IMR-90 (cell line): ENCODE results near the gene ARHGEF10L. TPM values are rescaled to one million over a fixed set of nuclear protein-coding genes. Genes with fewer than 3 reads are reported as not detected.

Source experiments
- ATAC-seq: fragments of 200-7000 bp; cut with Tn5 transposase; 2 replicates; pipeline ENCODE4 v1.9.1; 2020; ENCODE audit warnings: low read depth, mild to moderate bottlenecking, moderate library complexity
- BruUV-seq: library from RNA; stranded (reverse); fragments of 400-500 nt; replicated peaks from 2 replicates; lab custom pipeline; 2021; lab: Mats Ljungman, UMichigan
- CTCF ChIA-PET: fragments of 300-600 bp; formaldehyde crosslinking; extraction: SDS; loops from one replicate; lab custom pipeline; 2021; ENCODE audit warnings: antibody characterized with exemption; lab: Yijun Ruan, JAX
- POLR2A ChIA-PET: fragments of 300-600 bp; sonication (Branson Sonifier 250); formaldehyde crosslinking; loops from one replicate; lab custom pipeline; 2022; ENCODE audit warnings: antibody characterized with exemption; ENCODE audit not compliant: unreplicated experiment; lab: Charles Lee
- DNase-seq: peaks from one replicate; pipeline ENCODE4 v3.0.0; 2013
- H2AFZ ChIP-seq: replicated peaks from 2 replicates; pipeline ENCODE3; 2013; ENCODE audit warnings: low read length, mild to moderate bottlenecking; ENCODE audit not compliant: poor library complexity
- H2AK5ac ChIP-seq: 2 replicates; pipeline ENCODE4 v1.6.1; 2013; ENCODE audit warnings: low read depth, low read length, inconsistent platforms
- H2AK9ac ChIP-seq: replicated peaks from 2 replicates; pipeline ENCODE3; 2013; ENCODE audit warnings: mild to moderate bottlenecking, low read depth, low read length, moderate library complexity; ENCODE audit not compliant: poor library complexity
- H2BK120ac ChIP-seq: 2 replicates; pipeline ENCODE4 v1.6.1; 2013; ENCODE audit warnings: low read depth, low read length, inconsistent platforms
- H2BK15ac ChIP-seq: 3 replicates; pipeline ENCODE4 v1.6.1; 2013; ENCODE audit warnings: low read depth, low read length, inconsistent platforms
- H2BK20ac ChIP-seq: 2 replicates; pipeline ENCODE4 v1.6.1; 2013; ENCODE audit warnings: low read depth, mild to moderate bottlenecking, inconsistent platforms, low read length, moderate library complexity
- H2BK5ac ChIP-seq: 2 replicates; pipeline ENCODE4 v1.6.1; 2013; ENCODE audit warnings: mild to moderate bottlenecking, low read depth, low read length, inconsistent platforms; ENCODE audit not compliant: poor library complexity, severe bottlenecking
- H3K14ac ChIP-seq: replicated peaks from 2 replicates; pipeline ENCODE4 v1.6.1; 2013; ENCODE audit warnings: low read depth, low read length, inconsistent platforms
- H3K18ac ChIP-seq: 2 replicates; pipeline ENCODE4 v1.6.1; 2013; ENCODE audit warnings: low read depth, low read length, control low read depth
- H3K23ac ChIP-seq: 2 replicates; pipeline ENCODE4 v1.6.1; 2013; ENCODE audit warnings: low read depth, low read length, inconsistent platforms
- H3K27ac ChIP-seq: 2 replicates; pipeline ENCODE4 v1.5.1; 2013; ENCODE audit warnings: mild to moderate bottlenecking, control low read depth, low read length; ENCODE audit not compliant: insufficient read depth
- H3K27me3 ChIP-seq: 2 replicates; pipeline ENCODE4 v1.6.1; 2013; ENCODE audit warnings: low read length; ENCODE audit not compliant: control insufficient read depth, insufficient read depth
- H3K36me3 ChIP-seq: 2 replicates; pipeline ENCODE4 v1.6.1; 2013; ENCODE audit warnings: low read length, mixed read lengths; ENCODE audit not compliant: control insufficient read depth, insufficient read depth
- H3K4ac ChIP-seq: 2 replicates; pipeline ENCODE4 v1.6.1; 2013; ENCODE audit warnings: low read depth, low read length, inconsistent platforms
- H3K4me1 ChIP-seq: 2 replicates; pipeline ENCODE4 v1.6.1; 2013; ENCODE audit warnings: low read length, mixed read lengths; ENCODE audit not compliant: control insufficient read depth, insufficient read depth
- H3K4me2 ChIP-seq: 2 replicates; pipeline ENCODE4 v1.6.1; 2013; ENCODE audit warnings: low read depth, mild to moderate bottlenecking, control low read depth, low read length, moderate library complexity
- H3K4me3 ChIP-seq: 2 replicates; pipeline ENCODE4 v1.5.1; 2013; ENCODE audit warnings: low read depth, mild to moderate bottlenecking, control low read depth, low read length, moderate library complexity; ENCODE audit not compliant: insufficient read depth
- H3K56ac ChIP-seq: 2 replicates; pipeline ENCODE4 v1.6.1; 2013; ENCODE audit warnings: low read length, inconsistent platforms; ENCODE audit not compliant: insufficient read depth; ENCODE audit errors: extremely low read depth
- H3K79me1 ChIP-seq, 2 experiments: 2 replicates each; pipeline ENCODE4 v1.6.1; 2013; ENCODE audit warnings: low read length in 2 of 2, inconsistent platforms in 1 of 2, low read depth in 1 of 2
- H3K9ac ChIP-seq: 2 replicates; pipeline ENCODE4 v1.6.1; 2013; ENCODE audit warnings: low read depth, low read length, control low read depth
- H3K9me1 ChIP-seq: 2 replicates; pipeline ENCODE4 v1.6.1; 2013; ENCODE audit warnings: low read length, inconsistent platforms; ENCODE audit not compliant: insufficient read depth
- H3K9me3 ChIP-seq: 2 replicates; pipeline ENCODE4 v1.6.1; 2013; ENCODE audit warnings: low read length; ENCODE audit not compliant: control insufficient read depth, insufficient read depth
- H4K20me1 ChIP-seq: 2 replicates; pipeline ENCODE4 v1.6.1; 2013; ENCODE audit warnings: low read length, inconsistent platforms; ENCODE audit not compliant: insufficient read depth
- H4K5ac ChIP-seq: 2 replicates; pipeline ENCODE4 v1.6.1; 2013; ENCODE audit warnings: mild to moderate bottlenecking, low read depth, low read length, control low read depth
- H4K8ac ChIP-seq, 2 experiments: 2 replicates each; pipeline ENCODE4 v1.6.1; 2013; ENCODE audit warnings: low read depth in 2 of 2, low read length in 2 of 2, control low read depth in 1 of 2, inconsistent platforms in 1 of 2
- H4K91ac ChIP-seq: 2 replicates; pipeline ENCODE4 v1.6.1; 2013; ENCODE audit warnings: low read depth, low read length, inconsistent platforms; ENCODE audit not compliant: insufficient read depth
- BHLHE40 ChIP-seq: fragments of 150-350 bp; IDR thresholded peaks from 2 replicates; pipeline ENCODE4 v1.6.1; 2016; ENCODE audit warnings: mild to moderate bottlenecking, low read depth, low read length
- CEBPB ChIP-seq: IDR thresholded peaks from 2 replicates; pipeline ENCODE4 v1.6.1; 2012; ENCODE audit warnings: low read depth, low read length, improper control_type of control experiment
- CHD1 ChIP-seq: IDR thresholded peaks from 2 replicates; pipeline ENCODE4 v1.6.1; 2012; ENCODE audit warnings: low read depth, low read length, improper control_type of control experiment
- CTCF ChIP-seq: conservative IDR thresholded peaks from 2 replicates; pipeline ENCODE4 v1.5.1; 2012; ENCODE audit warnings: mild to moderate bottlenecking, low read depth, low read length, improper control_type of control experiment
- ELK1 ChIP-seq: fragments of 150-350 bp; IDR thresholded peaks from 2 replicates; pipeline ENCODE4 v1.6.1; 2016; ENCODE audit warnings: low read depth, mild to moderate bottlenecking, low read length, moderate library complexity, borderline replicate concordance
- FOS ChIP-seq: fragments of 150-350 bp; IDR thresholded peaks from 2 replicates; pipeline ENCODE4 v1.6.1; 2016; ENCODE audit warnings: low read depth, low read length
- MAFK ChIP-seq: IDR thresholded peaks from 2 replicates; pipeline ENCODE4 v1.6.1; 2012; ENCODE audit warnings: low read depth, low read length, improper control_type of control experiment
- MAZ ChIP-seq: IDR thresholded peaks from 2 replicates; pipeline ENCODE4 v1.6.1; 2012; ENCODE audit warnings: low read depth, mild to moderate bottlenecking, low read length, improper control_type of control experiment, moderate library complexity, borderline replicate concordance
- MXI1 ChIP-seq: IDR thresholded peaks from 2 replicates; pipeline ENCODE4 v1.6.1; 2012; ENCODE audit warnings: low read depth, mild to moderate bottlenecking, low read length, moderate library complexity, borderline replicate concordance
- NFE2L2 ChIP-seq: fragments of 150-350 bp; IDR thresholded peaks from 2 replicates; pipeline ENCODE4 v1.6.1; 2016; ENCODE audit warnings: low read depth, mild to moderate bottlenecking, low read length
- POLR2A ChIP-seq: IDR thresholded peaks from 2 replicates; pipeline ENCODE4 v1.6.1; 2012; ENCODE audit warnings: mild to moderate bottlenecking, low read depth, low read length
- RAD21 ChIP-seq: IDR thresholded peaks from 2 replicates; pipeline ENCODE4 v1.6.1; 2012; ENCODE audit warnings: low read length, improper control_type of control experiment
- RCOR1 ChIP-seq: IDR thresholded peaks from 2 replicates; pipeline ENCODE4 v1.6.1; 2012; ENCODE audit warnings: mild to moderate bottlenecking, low read length, improper control_type of control experiment; ENCODE audit not compliant: insufficient replicate concordance
- RFX5 ChIP-seq: IDR thresholded peaks from 2 replicates; pipeline ENCODE4 v1.8.0; 2012; ENCODE audit warnings: low read depth, mild to moderate bottlenecking, low read length, moderate library complexity
- SMC3 ChIP-seq: fragments of 150-350 bp; IDR thresholded peaks from 2 replicates; pipeline ENCODE4 v1.6.1; 2016; ENCODE audit warnings: low read depth, mild to moderate bottlenecking, antibody characterized with exemption, low read length, moderate library complexity
- USF2 ChIP-seq: fragments of 150-350 bp; IDR thresholded peaks from 2 replicates; pipeline ENCODE4 v1.6.1; 2017; ENCODE audit warnings: mild to moderate bottlenecking, antibody characterized with exemption, low read length, low read depth
- WGBS, 2 experiments: methylation state at CpG; one replicate each; pipeline versions ENCODE4 v1.1.5 to v1.1.7; 2013; ENCODE audit warnings: missing lambda C conversion rate in 2 of 2; ENCODE audit not compliant: insufficient read length in 1 of 2; ENCODE audit errors: extremely low coverage in 2 of 2; 5-methylcytosine and 5-hydroxymethylcytosine counted together
- dilution Hi-C: fragments of 300-500 bp; cut with HindIII; formaldehyde crosslinking; loops from one replicate; pipeline ENCODE4 v1.14.3; 2018; ENCODE audit warnings: low sequenced_read_pairs; ENCODE audit not compliant: unreplicated experiment
- in situ Hi-C: fragments of 300-500 bp; cut with MboI; formaldehyde crosslinking; loops from 3 replicates; pipeline ENCODE4 v1.14.3; 2019; ENCODE audit warnings: low sequenced_read_pairs, inconsistent platforms, mixed read lengths
- intact Hi-C: fragments of 100-400 bp; cut with micrococcal nuclease; formaldehyde crosslinking; loops from 2 replicates; pipeline ENCODE4 v1.10.0; 2022
- polyA plus RNA-seq, 3 experiments: library from polyadenylated mRNA; depleted of rRNA; stranded (reverse); fragments of >200 nt; gene quantifications; 2 replicates each; pipeline ENCODE4 v1.2.3, GENCODE V29; 2012; ENCODE audit warnings: low replicate concordance in 1 of 3
- total RNA-seq: library from RNA; depleted of rRNA; stranded (reverse); fragments of >200 nt; gene quantifications from 2 replicates; pipeline ENCODE4 v1.2.3, GENCODE V29; 2012

ARHGEF10L gene
- total and polyA plus RNA-seq, 2 of the 4 experiments (the other 2 are of a cell fraction) = 4.8 to 12.4 TPM

GRCh38 chr1:17507915-17508314 is 31.6 kb upstream of the ARHGEF10L start:
- no peak overlapping the region for H2BK5ac ChIP-seq
- WGBS, 2 experiments = 74% methylated on average over 4 of the region's 6 CpGs; no CpG with 5 or more reads in 1 of the 2 experiments
- H3K4me1 ChIP-seq = no peaks in the 10 kb centered on the region
- no peak overlapping the region for H3K4me2 ChIP-seq
- H2AK5ac ChIP-seq = no peak overlapping the region
- no peak overlapping the region for H2BK120ac ChIP-seq
- no peaks in the 10 kb centered on the region for H3K36me3 ChIP-seq
- no peak overlapping the region for H4K8ac ChIP-seq
- in situ Hi-C loops = no loop called here
- H2AK9ac ChIP-seq = no peak overlapping the region
- no TSS peak for BruUV-seq
- H3K18ac ChIP-seq = no peak overlapping the region
- CTCF ChIA-PET = interaction anchor here (1.0 to 1.1 kb wide), 2 partner anchors 13 to 99 kb away, joined by 4 read pairs; no protein-coding TSS in a partner anchor
- TF ChIP-seq RAD21 = no peak
- TF ChIP-seq RCOR1 = no peak
- no peak for TF ChIP-seq CHD1
- no peak for TF ChIP-seq CEBPB
- TF ChIP-seq CTCF = no peak
- no peak for TF ChIP-seq ELK1
- no peak for TF ChIP-seq MXI1
- no peak for TF ChIP-seq FOS
- TF ChIP-seq BHLHE40 = no peak
- no peak for TF ChIP-seq NFE2L2
- TF ChIP-seq POLR2A = no peak
- no peak for TF ChIP-seq RFX5
- TF ChIP-seq MAZ = no peak
- TF ChIP-seq MAFK = no peak
- TF ChIP-seq SMC3 = no peak
- TF ChIP-seq USF2 = no peak
- no peaks in the 10 kb centered on the region for H3K9me1 ChIP-seq
- intact Hi-C loops = no loop called here
- no peaks in the 10 kb centered on the region for H3K79me1 ChIP-seq
- ATAC-seq = no peak
- no peak overlapping the region for H3K14ac ChIP-seq
- no peak overlapping the region for H3K27ac ChIP-seq
- no peak overlapping the region for H2BK15ac ChIP-seq
- no peaks in the 10 kb centered on the region for H3K9me3 ChIP-seq
- H4K5ac ChIP-seq = no peak overlapping the region
- POLR2A ChIA-PET = no interaction called here
- H4K20me1 ChIP-seq = no peaks in the 10 kb centered on the region
- H2BK20ac ChIP-seq = no peak overlapping the region
- H4K91ac ChIP-seq = no peak overlapping the region
- H3K4me3 ChIP-seq = no peak overlapping the region
- dilution Hi-C loops = no loop called here
- H3K23ac ChIP-seq = no peak overlapping the region
- no peak overlapping the region for H3K56ac ChIP-seq
- H3K4ac ChIP-seq = no peak overlapping the region
- H3K27me3 ChIP-seq = no peaks in the 10 kb centered on the region; the same call in none of the 2 replicates
- no peak overlapping the region for H2AFZ ChIP-seq
- H3K9ac ChIP-seq = no peak overlapping the region
- no peak for DNase-seq
